Stimulated activated CD4-positive, alpha-beta T cell treated with anti-CD3 and anti-CD28 coated beads, Interleukin-12 subunit alpha, Interleukin-12 subunit beta, amount 100 ng/mL, for 48 hours (primary cell): ENCODE measurements around the gene RAD51B.
"Not testable (repeated sequence)": the region's sequence is repeated elsewhere in the genome, so short reads cannot be mapped to it uniquely, and the experiment has no call there.

Source experiments
- DNase-seq, 3 donors: peaks; one replicate each; pipeline ENCODE4 v3.0.0-alpha.2; 2020; ENCODE audit warnings: low read depth in 2 of 3, low spot score in 1 of 3

The RAD51B gene

GRCh38 chr14:68167383-68168087 lies 348.0 kb downstream of the RAD51B start:
- DNase-seq, result no peak

GRCh38 chr14:68168460-68169109 lies 349.0 kb downstream of the RAD51B start:
- DNase-seq, result no peak

GRCh38 chr14:68172216-68172615 lies 352.6 kb downstream of the RAD51B start:
- DNase-seq, result no peak

DNA sequence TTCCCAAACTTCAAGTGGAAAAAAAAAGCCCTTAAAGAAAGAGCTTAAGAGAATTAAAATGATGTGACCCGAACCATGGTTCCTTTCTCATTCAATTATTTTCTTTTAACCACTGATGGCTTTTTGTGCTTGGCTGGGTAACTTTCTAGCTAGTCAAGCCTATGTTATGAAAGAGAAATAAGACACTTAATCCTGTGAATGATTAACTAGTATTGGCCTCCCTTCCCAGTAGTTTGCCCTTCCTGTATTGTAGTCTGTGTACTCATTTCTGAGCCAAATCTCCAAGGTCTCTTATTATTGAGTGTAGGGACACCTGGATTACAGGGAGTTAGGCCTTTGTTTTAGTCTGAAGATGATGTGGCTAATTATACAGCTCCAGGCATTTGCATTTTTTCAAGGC lies 353.0 kb downstream of the RAD51B start:
- DNase-seq, result no peak

GRCh38 chr14:68173227-68173972 lies 353.8 kb downstream of the RAD51B start:
- no peak for DNase-seq

DNA sequence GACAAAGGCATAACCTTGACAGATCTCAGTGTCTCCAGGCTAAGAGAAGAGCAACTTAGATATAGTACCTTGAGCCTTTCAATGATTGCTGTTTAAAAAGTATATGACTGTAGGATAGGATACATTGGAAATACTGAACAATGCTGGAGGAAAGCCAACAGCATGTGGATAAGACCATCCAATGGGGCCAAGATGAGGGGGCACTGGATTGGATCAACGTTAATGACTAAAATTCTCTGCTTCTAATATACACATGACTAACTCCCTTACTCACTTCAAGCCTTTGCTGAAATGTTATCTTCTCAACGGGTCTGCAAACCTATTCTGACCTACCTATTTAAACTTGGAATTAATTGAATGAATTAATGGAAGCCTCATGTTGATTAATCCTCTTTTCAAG lies 354.9 kb downstream of the RAD51B start:
- no peak for DNase-seq

- DNase-seq, result no peak
These were observed 357.1 kb downstream of the RAD51B start for GRCh38 chr14:68176687-68177086.

DNA sequence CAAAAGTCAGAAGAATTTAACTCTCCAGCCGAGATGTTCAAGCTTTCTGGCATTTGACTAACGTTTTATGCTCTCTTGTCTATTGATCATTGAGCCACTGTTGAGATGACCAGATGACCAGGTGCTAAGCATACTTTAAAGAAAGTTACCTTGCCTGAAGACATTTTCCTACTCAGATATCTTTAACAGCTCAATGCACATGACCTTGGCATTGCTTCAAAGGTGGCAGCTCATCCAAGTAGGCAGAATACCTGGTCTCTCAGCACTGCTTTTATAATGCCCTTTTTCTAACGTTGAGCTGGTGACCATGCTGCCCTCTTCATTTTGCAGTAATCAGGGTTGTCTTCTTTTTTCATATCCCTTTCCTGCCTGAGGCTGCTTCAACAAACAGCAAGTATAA lies 358.1 kb downstream of the RAD51B start:
- DNase-seq, result no peak

- no peak for DNase-seq
These were observed 358.7 kb downstream of the RAD51B start for GRCh38 chr14:68178282-68178681.

GRCh38 chr14:68181519-68182326 lies 362.1 kb downstream of the RAD51B start:
- DNase-seq, result no peak

DNA sequence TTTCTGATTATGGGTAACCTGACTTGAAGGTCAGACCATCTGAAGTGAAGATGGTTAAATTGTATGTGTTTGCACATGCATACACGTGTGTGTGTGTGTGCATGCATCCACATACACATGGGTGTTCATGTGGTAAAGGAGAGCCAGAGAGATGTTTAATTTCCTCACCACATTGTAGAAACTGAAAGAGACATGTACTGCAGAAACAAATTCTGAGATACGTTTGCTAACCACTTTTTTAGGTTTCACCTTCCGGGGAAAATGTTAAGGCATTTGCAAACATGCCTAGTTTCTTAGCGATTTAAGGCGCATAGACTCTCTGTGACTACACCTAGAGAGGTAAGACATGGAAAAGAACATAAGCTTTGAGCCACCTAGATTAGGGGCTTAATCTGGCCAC lies 362.9 kb downstream of the RAD51B start:
- DNase-seq, result peak in 2 of 3 donors; percentile 1 to 2

DNA sequence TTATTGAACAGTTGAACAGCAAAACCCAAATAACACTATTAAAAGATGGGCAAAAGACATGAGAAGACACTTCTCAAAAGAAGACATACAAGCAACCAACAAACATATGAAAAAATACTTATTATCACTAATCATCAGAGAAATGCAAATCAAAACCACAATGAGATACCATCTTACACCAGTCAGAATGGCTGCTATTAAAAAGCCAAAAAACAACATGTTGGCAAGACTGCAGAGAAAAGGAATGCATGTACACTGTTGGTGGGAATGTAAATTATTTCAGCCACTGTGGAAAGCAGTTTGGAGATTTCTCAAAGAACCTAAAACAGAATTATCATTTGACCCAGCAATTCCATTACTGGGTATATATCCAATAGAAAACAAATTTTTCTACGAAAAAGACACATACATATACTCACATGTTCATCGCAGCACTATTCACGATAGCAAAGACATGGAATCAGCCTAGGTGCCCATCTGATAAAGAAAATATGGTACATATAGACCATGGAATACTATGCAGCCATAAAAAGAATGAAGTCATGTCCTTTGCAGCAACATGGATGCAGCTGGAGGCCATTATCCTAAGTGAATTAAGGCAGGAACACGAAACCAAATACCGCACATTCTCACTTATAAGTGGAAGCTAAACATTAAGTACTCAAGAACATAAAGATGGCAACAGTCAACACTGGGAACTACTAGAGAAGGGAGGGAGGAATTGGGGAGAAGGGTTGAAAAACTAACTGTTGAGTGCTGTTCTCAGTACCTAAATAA lies 367.1 kb downstream of the RAD51B start:
- not testable (repeated sequence) for DNase-seq

- no peak for DNase-seq
These were observed 368.6 kb downstream of the RAD51B start for GRCh38 chr14:68188174-68188573.

GRCh38 chr14:68190032-68190431 lies 370.5 kb downstream of the RAD51B start:
- no peak for DNase-seq

DNA sequence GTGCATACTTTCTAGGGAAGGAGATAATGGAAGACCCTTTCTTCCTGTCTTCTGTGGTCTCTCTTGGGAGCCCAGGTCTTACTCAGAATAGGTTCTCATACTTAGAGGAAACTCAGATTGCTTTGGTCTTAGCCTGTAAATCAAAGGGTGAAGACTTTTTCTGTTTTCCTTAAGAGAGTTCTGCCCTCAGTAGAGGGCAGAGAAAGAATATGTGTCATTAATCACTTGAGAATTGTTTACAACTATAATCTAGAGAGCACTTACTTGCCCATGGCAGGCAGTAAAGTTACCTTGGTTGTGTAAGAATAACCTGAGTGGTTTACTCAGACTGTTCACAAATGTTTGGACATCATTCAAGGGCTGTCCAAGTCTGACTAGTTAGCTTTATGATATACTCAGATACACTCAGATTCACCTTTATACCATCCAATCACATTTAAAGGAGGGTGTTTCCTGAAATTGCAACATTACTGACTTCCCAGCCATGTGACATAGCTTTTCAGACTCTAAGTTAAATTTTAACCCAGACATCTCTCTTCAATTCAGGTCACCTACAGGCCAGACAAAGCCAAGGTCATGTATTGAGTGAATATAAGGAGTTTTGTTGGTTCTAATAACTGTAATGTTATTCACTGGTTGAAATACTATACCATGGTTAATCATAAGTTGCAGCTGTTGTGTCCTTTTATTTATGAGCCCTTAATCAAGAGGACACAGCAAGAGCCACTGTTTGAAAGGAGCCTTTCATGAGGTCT lies 372.2 kb downstream of the RAD51B start:
- DNase-seq, result no peak

GRCh38 chr14:68192935-68193334 lies 373.4 kb downstream of the RAD51B start:
- DNase-seq, result no peak

- no peak for DNase-seq
These were observed 374.5 kb downstream of the RAD51B start for GRCh38 chr14:68193970-68194681.

GRCh38 chr14:68195126-68195525 lies 375.5 kb downstream of the RAD51B start:
- DNase-seq, result no peak
